Tibial nerve (tissue), 4 donors: ENCODE data around the gene DLG5.

Experiments used
- CTCF ChIP-seq, 5 experiments: fragments of 200-600 bp in 3 of 5; fragments of 450-650 bp in 2 of 5; sonication (generic) in 3 of 5; IDR thresholded peaks; one replicate each; pipeline ENCODE4 v1.5.1; 2016 to 2019; ENCODE audit warnings: antibody characterized with exemption in 5 of 5, mild to moderate bottlenecking in 3 of 5, moderate library complexity in 2 of 5
- EP300 ChIP-seq, 2 donors: sonication (generic); formaldehyde crosslinking; IDR thresholded peaks; one replicate each; pipeline ENCODE4 v1.6.1; 2017; ENCODE audit warnings: antibody characterized with exemption in 2 of 2, mild to moderate bottlenecking in 1 of 2
- POLR2A ChIP-seq, 2 donors: fragments of 450-650 bp; IDR thresholded peaks; one replicate each; pipeline ENCODE4 v1.6.1; 2017; ENCODE audit warnings: antibody characterized with exemption in 2 of 2, mild to moderate bottlenecking in 2 of 2, moderate library complexity in 2 of 2

GRCh38 chr10:77949167-77949566 is 22.6 kb upstream of the DLG5 start:
- no peak for TF ChIP-seq CTCF (IDR thresholded peaks at IDR 0.05)
- TF ChIP-seq POLR2A (IDR thresholded peaks at IDR 0.05), result no peak
- TF ChIP-seq EP300 (IDR thresholded peaks at IDR 0.05), result no peak
